Left colon (tissue), 2 donors: ENCODE results near the gene PLP1. TPM values are rescaled to one million over a fixed set of nuclear protein-coding genes. Genes with fewer than 3 reads are reported as not detected.
"Not testable (repeated sequence)": the region's sequence is repeated elsewhere in the genome, so short reads cannot be mapped to it uniquely, and the experiment has no call there.

Experiments
- ATAC-seq: fragments of 200-7000 bp; cut with Tn5 transposase; one replicate; pipeline ENCODE4 v1.9.1; 2020; ENCODE audit warnings: mild to moderate bottlenecking, moderate library complexity
- DNase-seq, 2 donors: peaks; one replicate each; pipeline ENCODE4 v3.0.0-alpha.2; 2020
- intact Hi-C, 2 donors: fragments of 100-400 bp; cut with DNase I in 1 of 2; cut with micrococcal nuclease in 1 of 2; formaldehyde crosslinking; loops; one replicate each; pipeline versions ENCODE4 v1.11.2 to v1.14.0; 2022; cut with DNase I, micrococcal nuclease
- total RNA-seq, 2 donors: library from RNA; stranded (reverse); fragmentation: NEBNext Ultra II Directional; extraction: Animal tissue kit (Norgen Biotek cat#: 25700); gene quantifications; one replicate each; pipeline ENCODE4 v1.2.1, GENCODE V29; 2021
- donor health status: DM: no; HTN: no; CAD: no.
- donor health status: DM: yes; HTN: yes; CAD: no.

PLP1 gene
- total RNA-seq, 2 donors from 2014 or later, result 3.9 to 16.7 TPM

GRCh38 chrX:103817502-103817901 is 40.9 kb downstream of the PLP1 start:
- ATAC-seq, result peak; percentile 60
- intact Hi-C loops, result loop anchor here in 1 of 2 donors (5.0 kb wide), 1 partner anchor 285 kb away; no protein-coding TSS in a partner anchor
- DNase-seq, result no peak

- ATAC-seq, result peak; percentile 53
- intact Hi-C loops, result loop anchor here in 1 of 2 donors (5.0 kb wide), 1 partner anchor 287 kb away; no protein-coding TSS in a partner anchor
- no peak for DNase-seq
Observed at GRCh38 chrX:103818842-103819619, 42.4 kb downstream of the PLP1 start.

DNA sequence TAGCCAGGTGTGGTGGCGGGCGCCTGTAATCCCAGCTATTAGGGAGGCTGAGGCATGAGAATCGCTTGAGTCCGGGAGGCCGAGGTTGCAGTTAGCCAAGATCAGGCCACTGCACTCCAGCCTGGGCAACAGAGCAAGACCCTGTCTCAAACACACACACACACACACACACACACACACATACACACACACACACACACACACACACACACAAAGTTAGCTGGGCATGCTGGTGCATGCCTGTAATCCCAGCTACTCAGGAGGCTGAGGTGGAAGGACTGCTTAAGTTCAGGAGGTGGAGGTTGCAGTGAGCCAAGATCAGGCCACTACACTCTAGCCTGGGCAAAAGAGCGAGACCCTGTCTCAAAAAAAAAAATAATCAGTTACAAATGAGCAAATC is 44.2 kb downstream of the PLP1 start:
- intact Hi-C loops, ATAC-seq, DNase-seq: not testable (repeated sequence)

- intact Hi-C loops, result no loop called here
- ATAC-seq (no peak), DNase-seq (no peak)
Observed at GRCh38 chrX:103823591-103823990, 47.0 kb downstream of the PLP1 start.

GRCh38 chrX:103825881-103826280 is 49.2 kb downstream of the PLP1 start:
- DNase-seq (no peak), ATAC-seq (no peak)
- intact Hi-C loops, result no loop called here

GRCh38 chrX:103828529-103828928 is 51.9 kb downstream of the PLP1 start:
- no peak for ATAC-seq

DNA sequence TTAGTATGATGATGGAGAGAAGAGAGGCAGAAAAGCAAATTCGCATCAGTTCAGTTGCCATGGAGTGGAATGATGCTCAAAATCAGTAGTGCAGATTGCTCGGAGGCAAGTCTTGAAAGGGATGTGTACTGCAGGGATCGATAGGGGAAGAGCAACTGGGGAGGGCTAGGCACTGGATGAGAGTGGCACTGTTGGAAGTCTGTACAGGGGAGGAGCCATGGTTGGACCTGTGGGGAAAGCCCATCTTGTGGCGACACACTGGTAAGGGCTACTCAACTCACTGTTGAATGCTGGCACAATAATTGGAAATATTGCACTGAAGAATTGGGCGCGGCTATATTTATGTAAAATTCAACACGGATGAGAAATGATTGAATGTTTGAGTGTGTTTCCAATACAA is 54.2 kb downstream of the PLP1 start:
- ATAC-seq (no peak), DNase-seq (no peak)
- intact Hi-C loops, result no loop called here

More at GRCh38 chrX:103828529-103828928, 51.9 kb downstream of the PLP1 start:
- no peak for DNase-seq
- intact Hi-C loops, result no loop called here

DNA sequence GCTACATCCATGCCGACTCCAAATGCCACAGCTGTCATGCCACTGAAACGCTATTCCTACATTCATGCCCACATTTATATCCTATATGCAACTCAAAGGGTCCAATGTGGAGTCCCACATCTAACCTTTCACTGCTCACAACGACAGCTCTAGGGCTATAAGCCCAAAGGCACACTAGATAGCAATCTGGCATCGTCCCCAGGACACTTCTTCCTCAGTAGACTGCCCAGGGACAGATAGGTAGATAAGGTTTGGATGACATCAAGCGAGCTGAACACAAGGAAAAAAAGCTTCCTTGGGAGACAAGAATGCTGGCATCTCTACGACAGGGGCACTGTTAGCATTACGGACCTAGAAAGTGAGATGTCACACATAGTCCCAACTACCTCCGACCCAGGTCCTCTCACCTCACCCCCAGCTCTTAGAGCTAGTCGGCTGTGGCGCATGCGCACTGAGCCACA is 54.7 kb downstream of the PLP1 start:
- DNase-seq (peak in 1 of 2 donors; percentile 71), ATAC-seq (no peak)
- intact Hi-C loops, result no loop called here

GRCh38 chrX:103831803-103832544 is 55.3 kb downstream of the PLP1 start, which contains the start of gene RAB9B:
TSS of gene RAB9B (minus strand) at chrX:103832257. CDS start at chrX:103825784, 6,473 bp downstream.
- intact Hi-C loops, result no loop called here
- DNase-seq (peak; percentile 24 to 64), ATAC-seq (peak; percentile 91)

DNA sequence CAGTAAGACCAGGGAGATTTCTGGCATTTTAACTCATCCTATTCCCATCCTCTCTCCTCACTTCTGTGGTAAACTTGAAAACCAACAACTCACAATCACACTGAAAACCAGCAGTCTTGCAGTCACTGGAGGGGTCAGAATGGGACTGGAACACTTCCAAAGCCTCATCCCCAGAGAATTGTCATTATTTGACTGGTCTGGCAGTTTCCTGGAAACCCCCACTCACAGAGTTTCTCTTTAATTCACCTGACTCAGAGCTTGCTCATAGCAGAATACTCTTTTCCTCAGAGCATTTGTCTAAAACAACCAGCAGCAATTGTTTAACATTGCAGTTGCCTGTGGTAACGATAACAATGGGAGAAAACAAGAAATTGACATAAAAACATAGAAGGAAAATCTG is 62.8 kb downstream of the PLP1 start:
- ATAC-seq (no peak), DNase-seq (no peak)
- intact Hi-C loops, result no loop called here

Other genes with a start within 250 kb of the PLP1 start
- gene TCEAL4, start 191.3 kb upstream of the PLP1 start, total RNA-seq, result 10 to 100 TPM; 20.1 to 23.2 TPM
- gene TCEAL3, start 168.9 kb upstream of the PLP1 start, total RNA-seq, result 1 to 10 TPM; 7.3 to 8.3 TPM
- gene TCEAL1, start 147.9 kb upstream of the PLP1 start, total RNA-seq, result 10 to 100 TPM; 10.2 to 17.8 TPM
- 100 to 1,000 TPM; 168 to 172 TPM for gene MORF4L2, start 90.1 kb upstream of the PLP1 start, total RNA-seq
- gene TMEM31, start 65.9 kb upstream of the PLP1 start, total RNA-seq, result not detected
- 1 to 10 TPM in 1 of 2 donors, under 1 TPM in 1; 0.40 to 1.3 TPM for gene RAB9B, start 55.4 kb downstream of the PLP1 start, total RNA-seq
- gene TMSB15B, start 185.8 kb downstream of the PLP1 start, total RNA-seq, result 1 to 10 TPM in 1 of 2 donors, under 1 TPM in 1; 0.98 to 1.7 TPM
- gene H2BW1, start 236.9 kb downstream of the PLP1 start, total RNA-seq, result not detected